GM12892 (cell line): ENCODE measurements around the gene DGCR2.

Source experiments
- DNase-seq: peaks from one replicate; pipeline ENCODE4 v3.0.0; 2011; ENCODE audit not compliant: insufficient read length
- FAIRE-seq: peaks from 2 replicates; lab custom pipeline; 2011; peaks lifted over from hg19 to GRCh38; lab: Jason Lieb, UNC
- POLR2A ChIP-seq: IDR thresholded peaks from 2 replicates; pipeline ENCODE4 v1.6.1; 2011; ENCODE audit warnings: low read depth, low read length, control low read depth
- POLR2AphosphoS5 ChIP-seq: IDR thresholded peaks from 2 replicates; pipeline ENCODE4 v1.6.1; 2011; ENCODE audit warnings: low read depth, low read length, control low read depth
- TAF1 ChIP-seq: IDR thresholded peaks from 2 replicates; pipeline ENCODE4 v1.6.1; 2011; ENCODE audit warnings: low read depth, mild to moderate bottlenecking, control low read depth, low read length, borderline replicate concordance

The DGCR2 gene

DNA sequence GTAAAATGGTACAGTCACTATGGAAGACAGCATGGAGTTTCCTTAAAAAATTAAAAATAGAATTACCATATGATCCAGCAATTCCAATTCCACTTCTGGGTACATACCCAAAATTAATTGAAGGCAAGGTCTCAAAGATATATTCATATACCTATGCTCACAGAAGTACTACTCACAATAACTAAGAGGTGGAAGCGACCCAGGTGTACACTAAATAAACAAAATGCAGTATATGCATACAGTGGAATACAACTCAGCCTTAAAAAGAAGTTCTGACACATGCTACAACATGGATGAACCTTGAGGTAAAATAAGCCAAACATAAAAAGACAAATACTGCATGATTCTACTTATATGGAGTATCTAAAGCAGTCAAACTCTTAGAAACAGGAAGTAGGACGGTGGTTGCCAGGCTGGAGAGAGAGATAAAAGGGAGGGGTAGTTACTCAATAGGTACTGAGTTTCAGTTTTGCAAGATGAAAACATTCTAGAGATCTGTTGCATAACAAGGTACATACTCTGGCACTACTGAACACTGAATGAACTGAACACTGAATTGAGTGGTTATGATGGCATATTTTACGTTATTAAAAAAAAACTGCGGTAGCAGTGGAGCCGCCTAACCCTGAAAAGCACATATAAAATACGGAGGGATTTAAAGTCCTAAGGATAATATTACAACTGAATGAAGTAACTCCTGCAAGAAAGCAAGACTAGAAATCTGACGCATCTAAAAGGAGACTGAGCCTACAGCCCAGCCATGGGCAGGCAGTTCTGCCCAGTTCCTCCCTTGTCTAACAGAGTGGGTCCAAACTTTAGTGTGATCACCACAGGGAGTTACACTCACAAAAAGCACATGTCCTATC is 12.8 kb downstream of the DGCR2 start:
- FAIRE-seq (peak; percentile 78), DNase-seq (no peak)

DNA sequence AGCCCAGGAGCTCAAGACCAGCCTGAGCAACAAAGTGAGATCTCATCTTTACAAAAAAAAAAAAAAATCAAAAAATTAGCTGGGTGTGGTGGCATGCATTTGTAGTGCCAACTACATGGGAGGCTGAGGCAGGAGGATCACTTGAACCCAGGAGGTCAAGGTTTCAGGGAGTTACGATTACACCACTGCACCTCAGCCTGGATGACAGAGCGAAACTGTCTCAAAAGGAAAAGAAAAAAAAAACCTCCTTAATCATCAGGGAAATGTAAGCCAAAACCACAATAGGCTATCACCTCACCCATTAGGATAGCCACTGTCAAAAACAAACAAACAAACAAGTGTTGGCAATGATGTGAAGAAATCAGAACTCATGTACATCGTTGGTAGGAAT is 13.4 kb downstream of the DGCR2 start:
- no peak for DNase-seq
- TF ChIP-seq POLR2A (no peak), POLR2AphosphoS5 (no peak), TAF1 (no peak)
- no peak for FAIRE-seq

More for the DNA sequence above, 12.8 kb downstream of the DGCR2 start:
- no peak for TF ChIP-seq POLR2A
- no peak for TF ChIP-seq POLR2AphosphoS5
- no peak for TF ChIP-seq TAF1

DNA sequence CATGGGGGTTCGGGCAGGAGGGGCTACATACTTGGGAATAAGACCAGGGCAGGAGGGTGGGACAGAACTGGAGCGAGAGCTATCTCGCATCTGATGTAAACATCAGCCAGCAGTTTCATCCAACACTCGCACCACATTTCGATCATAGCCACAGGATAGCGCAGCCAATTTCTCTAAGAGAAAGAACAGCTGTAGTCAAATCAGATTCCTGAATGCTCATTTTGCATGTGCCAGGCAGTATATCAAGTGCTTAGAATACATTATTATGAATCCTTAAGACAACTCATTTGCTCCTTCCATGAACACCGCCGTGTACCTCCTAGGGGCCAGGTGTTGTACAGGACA is 14.5 kb downstream of the DGCR2 start:
- no peak for DNase-seq
- TF ChIP-seq POLR2AphosphoS5 (no peak), POLR2A (no peak), TAF1 (no peak)
- FAIRE-seq, result no peak

DNA sequence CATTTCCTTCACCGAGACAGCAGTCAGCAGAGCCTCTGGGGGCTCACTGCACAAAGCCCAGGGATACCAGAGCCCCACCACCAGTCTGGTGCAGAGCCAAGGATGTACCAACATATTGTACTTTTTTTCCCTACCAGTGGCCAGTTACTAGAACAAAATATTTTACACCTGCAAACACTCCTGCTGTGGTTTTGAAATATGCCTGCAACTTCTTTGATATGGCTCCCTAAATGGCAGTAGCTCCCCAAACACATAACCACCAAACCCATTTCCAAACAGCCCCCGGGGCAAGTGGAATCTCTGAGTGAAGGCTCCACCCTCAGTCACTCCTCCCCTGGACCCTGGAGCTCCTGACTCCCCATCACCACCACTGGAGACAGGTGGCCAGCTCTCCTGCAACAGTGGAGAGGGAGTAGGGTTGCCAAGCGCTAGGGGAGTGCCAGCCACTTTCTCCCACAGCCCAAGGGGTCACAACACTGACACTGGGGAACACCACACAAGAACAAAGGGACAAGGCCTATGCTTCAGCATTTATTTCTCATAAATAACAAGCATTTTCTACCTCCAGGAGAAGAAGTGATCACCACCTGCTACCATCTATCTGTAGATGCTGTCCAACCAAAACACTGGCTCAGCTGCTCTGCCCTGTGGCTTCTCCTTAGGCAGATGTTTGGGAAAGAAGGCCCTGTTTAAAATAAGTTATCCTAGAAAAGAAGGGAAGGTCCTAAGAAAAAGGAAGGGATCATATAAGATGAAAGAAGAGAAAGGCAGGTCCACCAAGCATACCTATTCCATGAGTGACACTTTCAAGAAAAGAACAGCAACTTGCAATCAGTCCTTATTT is 15.1 kb downstream of the DGCR2 start:
- DNase-seq (no peak), FAIRE-seq (no peak)
- TF ChIP-seq POLR2AphosphoS5 (no peak), TAF1 (no peak), POLR2A (no peak)

DNA sequence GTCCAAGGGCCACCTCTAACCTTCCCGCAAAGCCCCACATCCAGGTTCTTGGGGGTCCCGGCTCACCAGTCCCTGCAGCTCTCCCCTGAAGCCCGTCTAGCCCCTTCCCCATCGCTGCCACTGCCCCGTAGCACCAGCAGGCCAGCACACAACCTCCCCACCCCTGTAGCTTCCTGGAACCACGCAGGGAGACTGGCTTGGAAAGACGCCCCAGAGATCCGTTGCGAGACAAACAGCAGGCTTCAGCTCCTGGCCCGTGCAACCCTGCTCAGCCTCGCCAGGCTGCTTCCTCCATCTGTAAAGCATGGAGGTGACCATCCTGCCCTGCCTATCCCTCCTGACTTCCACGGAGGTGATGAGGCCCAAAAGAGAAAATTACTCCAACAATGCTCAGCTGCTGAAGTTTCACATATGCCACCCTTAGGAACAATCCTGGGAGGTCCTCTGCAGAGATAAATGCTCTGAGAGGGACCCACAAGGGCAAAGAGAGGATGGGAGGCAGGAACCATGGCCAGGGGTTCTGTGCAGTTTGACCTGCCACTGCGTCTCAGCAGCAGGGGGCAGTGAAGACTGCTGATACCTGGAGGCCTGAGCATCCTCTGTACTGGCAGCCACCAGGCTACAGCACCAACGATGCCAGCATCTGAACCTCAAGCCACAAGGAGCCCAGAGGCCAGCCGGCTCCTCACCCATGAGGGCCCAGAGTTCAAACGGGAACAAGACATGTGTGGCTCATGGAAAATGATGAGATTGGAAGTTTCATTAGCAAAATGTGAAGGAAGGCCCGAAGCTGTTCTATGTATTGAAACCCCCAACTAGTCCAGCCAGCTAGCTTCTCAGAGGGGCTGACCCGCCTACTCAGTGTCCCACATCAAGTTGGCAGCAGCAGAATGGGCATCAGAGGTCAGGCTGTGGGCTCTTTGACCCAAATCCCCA is 16.1 kb downstream of the DGCR2 start:
- FAIRE-seq (no peak), DNase-seq (no peak)
- TF ChIP-seq TAF1 (no peak), POLR2A (no peak)

DNA sequence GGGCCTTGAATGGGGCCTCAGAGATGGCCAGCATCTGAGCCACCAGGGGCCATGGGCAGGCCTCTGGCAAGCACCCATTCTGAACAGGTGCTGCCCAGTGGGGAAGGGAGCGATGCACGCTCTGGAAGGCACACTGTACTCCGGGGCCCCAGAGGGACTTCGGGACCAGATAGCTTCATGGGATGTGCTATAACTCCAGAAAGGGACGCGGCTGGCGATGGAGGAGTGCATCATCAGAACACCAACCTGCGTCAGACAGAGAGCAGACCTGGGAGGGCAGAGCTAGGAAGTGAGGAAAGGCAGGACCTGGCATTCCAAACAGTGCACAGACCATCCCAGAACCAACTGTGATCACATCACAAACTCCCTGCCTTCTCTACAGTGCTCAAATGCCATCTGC is 16.8 kb downstream of the DGCR2 start:
- TF ChIP-seq TAF1 (no peak), POLR2A (no peak), POLR2AphosphoS5 (no peak)
- FAIRE-seq, result no peak
- no peak for DNase-seq

DNA sequence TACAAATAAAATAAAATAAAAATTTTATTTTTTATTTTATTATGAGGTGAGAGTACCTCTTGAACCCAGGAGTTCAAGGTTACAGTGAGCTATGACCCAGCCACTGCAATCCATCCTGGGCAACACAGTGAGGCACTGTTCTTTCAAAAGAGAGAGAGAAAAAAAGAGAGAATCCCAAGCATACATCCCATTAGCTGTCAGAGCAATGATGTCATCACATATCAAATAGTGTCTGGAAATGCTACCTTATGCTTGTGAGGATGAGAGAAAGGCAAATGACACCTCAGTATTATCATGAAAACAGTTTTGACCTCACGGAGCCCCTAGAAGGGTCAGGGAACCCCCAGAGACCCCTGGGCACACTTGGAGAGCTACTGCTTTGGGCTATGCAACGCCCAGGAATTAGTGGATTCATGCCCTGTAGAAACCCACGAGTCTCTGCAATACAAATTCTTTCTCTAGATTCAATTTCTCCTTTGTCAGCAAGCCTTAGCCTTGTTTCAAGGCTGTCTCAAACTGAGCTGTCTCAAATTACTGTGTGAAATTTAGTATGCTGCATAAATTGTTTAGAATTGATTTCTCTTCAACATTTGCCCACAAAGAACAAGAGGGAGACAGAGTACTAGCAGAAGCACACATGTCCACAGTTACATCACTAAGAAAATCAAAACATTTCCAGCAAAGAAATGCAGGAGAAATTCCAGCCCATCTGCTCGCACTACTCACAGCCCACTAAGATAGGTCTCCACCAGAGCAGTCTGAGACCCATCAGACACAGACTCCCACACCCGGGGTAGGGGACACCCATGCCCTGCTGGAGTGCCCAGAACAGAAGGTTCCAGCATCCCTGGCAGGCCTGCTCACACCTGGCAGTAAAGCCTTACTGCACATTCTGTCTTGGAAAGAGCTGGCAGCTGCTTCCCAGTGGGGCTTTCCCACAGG is 18.1 kb downstream of the DGCR2 start:
- no peak for TF ChIP-seq POLR2A
- TF ChIP-seq TAF1, result no peak
- no peak for TF ChIP-seq POLR2AphosphoS5
- DNase-seq (no peak), FAIRE-seq (no peak)

DNA sequence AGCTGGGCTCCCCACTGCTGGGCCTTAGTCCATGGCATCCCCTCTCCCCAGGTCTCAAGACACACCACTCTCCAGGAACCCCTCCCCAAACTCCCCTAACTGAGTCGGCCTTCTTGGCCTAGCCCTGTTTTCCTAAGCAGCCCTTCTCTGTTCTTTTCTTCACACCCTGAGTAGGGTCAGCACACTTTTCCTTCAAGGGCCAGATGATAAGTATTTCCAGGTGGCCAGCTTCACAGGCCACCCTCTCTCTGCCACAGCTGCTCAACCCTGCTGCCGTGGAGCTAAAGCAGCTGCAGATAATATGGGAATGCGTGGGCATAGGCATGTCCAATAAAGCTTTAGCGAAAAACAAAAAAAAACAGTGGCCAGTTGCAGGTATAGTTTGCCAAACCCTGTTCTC is 24.1 kb downstream of the DGCR2 start:
- TF ChIP-seq POLR2AphosphoS5 (no peak), TAF1 (no peak)
- FAIRE-seq, result no peak

DNA sequence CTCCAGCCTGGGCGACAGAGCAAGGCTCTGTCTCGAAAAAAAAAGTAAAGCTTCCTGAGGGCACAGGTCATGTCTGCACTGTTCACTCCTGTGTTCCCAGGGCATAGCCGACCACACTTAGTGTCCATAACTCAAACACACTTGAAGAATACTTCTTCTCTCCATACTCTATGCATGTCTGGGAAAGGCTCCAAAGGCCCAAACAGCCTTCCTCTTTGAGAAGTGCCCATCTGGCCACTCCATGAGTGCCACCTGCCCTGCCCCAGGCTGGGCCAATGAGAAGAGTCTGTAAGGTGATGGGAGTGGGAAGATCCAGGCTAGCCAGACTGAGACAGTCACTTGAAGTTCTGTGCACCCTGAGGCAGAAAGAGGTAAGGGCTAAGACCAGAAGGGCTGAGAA is 24.7 kb downstream of the DGCR2 start:
- DNase-seq, result no peak
- FAIRE-seq, result no peak
- TF ChIP-seq POLR2A, result no peak
- TF ChIP-seq TAF1, result no peak
- TF ChIP-seq POLR2AphosphoS5, result no peak

More for the DNA sequence above, 24.1 kb downstream of the DGCR2 start:
- DNase-seq, result no peak

DNA sequence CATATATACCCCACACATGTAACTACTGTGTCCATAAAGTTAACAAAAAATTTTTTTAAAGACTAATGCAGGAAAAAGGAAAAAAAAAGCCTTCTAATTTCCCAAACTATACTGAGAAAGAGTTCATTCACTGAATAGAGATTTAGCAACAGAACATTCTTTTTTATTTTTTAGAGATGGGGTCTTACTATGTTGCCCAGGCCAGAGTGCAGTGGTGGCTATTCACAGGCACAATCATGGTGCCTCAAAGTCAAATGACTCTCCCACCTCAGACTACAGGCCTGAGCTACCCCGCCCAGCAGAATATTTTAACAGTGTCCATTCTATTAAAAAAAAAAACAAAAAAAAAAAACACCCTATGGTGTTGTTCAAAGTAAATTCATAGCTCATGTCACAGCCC is 25.7 kb downstream of the DGCR2 start:
- no peak for FAIRE-seq
- TF ChIP-seq TAF1 (no peak), POLR2A (no peak), POLR2AphosphoS5 (no peak)
- no peak for DNase-seq
